GM21825 (cell line): ENCODE results near the gene YBX1.
"Not testable (repeated sequence)": the region's sequence is repeated elsewhere in the genome, so short reads cannot be mapped to it uniquely, and the experiment has no call there.

Experiments used
- ATAC-seq: cut with Tn5 transposase; IDR thresholded peaks from one replicate; pipeline ENCODE4 v1.9.1; 2021; ENCODE audit warnings: mild to moderate bottlenecking, moderate library complexity; ENCODE audit not compliant: unreplicated experiment

The YBX1 gene

GRCh38 chr1:42748021-42748420 is 65.8 kb downstream of the YBX1 start:
- ATAC-seq = no peak

- ATAC-seq = no peak
Observed at GRCh38 chr1:42748461-42749410, 66.5 kb downstream of the YBX1 start.

GRCh38 chr1:42750041-42750440 is 67.8 kb downstream of the YBX1 start:
- ATAC-seq = no peak

GRCh38 chr1:42751511-42752070 is 69.4 kb downstream of the YBX1 start:
- ATAC-seq = not testable (repeated sequence)

- ATAC-seq = no peak
Observed at GRCh38 chr1:42752284-42752683, 70.1 kb downstream of the YBX1 start.

- ATAC-seq = no peak
Observed at GRCh38 chr1:42753070-42753469, 70.9 kb downstream of the YBX1 start.
